K562 (cell line): ENCODE measurements around the gene LRMDA. TPM values are rescaled to one million over a fixed set of nuclear protein-coding genes. Genes with fewer than 3 reads are reported as not detected.
A peak's percentile ranks its signal among the peaks of the same experiment; 100 is the strongest.

ENCODE experiments used
- ATAC-seq: fragments of 200-7000 bp; cut with Tn5 transposase; 3 replicates; pipeline ENCODE4 v1.9.1; 2020; ENCODE audit warnings: moderate library complexity
- BruUV-seq: library from RNA; stranded (reverse); fragments of 400-500 nt; replicated peaks from 2 replicates; lab custom pipeline; 2021; lab: Mats Ljungman, UMichigan
- CTCF ChIA-PET: fragments of 300-600 bp; formaldehyde crosslinking; extraction: SDS; loops from one replicate; lab custom pipeline; 2021; ENCODE audit warnings: low intra/inter-chr PET ratio; lab: Yijun Ruan, JAX
- POLR2A ChIA-PET: fragments of 300-600, 350-650 bp; sonication (Branson Sonifier 250); formaldehyde crosslinking; extraction: SDS; loops from one replicate; lab custom pipeline; 2021; ENCODE audit warnings: antibody characterized with exemption, inconsistent platforms; lab: Yijun Ruan, JAX
- DNase-seq, 4 experiments: peaks; one replicate each; pipeline versions ENCODE4 v3.0.0 to v3.0.0-alpha.2; 2011 to 2018; ENCODE audit warnings: low spot score in 3 of 4, mixed read lengths in 3 of 4; ENCODE audit errors: extremely low read depth in 1 of 4
- FAIRE-seq: peaks from 2 replicates; lab custom pipeline; 2011; peaks lifted over from hg19 to GRCh38; lab: Jason Lieb, UNC
- H2AFZ ChIP-seq: 2 replicates; pipeline ENCODE4 v1.6.0; 2011; ENCODE audit warnings: low read depth, low read length, control low read depth, inconsistent platforms
- H3K27ac ChIP-seq: fragments of 200-600 bp; 3 replicates; pipeline ENCODE4 v1.8.0; 2011; ENCODE audit warnings: low read depth, mild to moderate bottlenecking, control low read depth, inconsistent platforms, low read length, moderate library complexity, mixed read lengths; ENCODE audit errors: extremely low read depth
- H3K27me3 ChIP-seq, 2 experiments: fragments of 300-600 bp in 1 of 2; 2 replicates in 1 of 2; 3 replicates in 1 of 2; pipeline versions ENCODE4 v1.6.0 to v1.8.0; 2011; ENCODE audit warnings: inconsistent platforms in 2 of 2, low read length in 2 of 2, mild to moderate bottlenecking in 1 of 2, mixed read lengths in 1 of 2, moderate library complexity in 1 of 2; ENCODE audit not compliant: control insufficient read depth in 2 of 2, insufficient read depth in 2 of 2
- H3K36me3 ChIP-seq: fragments of 300-600 bp; 3 replicates; pipeline ENCODE4 v1.8.0; 2011; ENCODE audit warnings: mild to moderate bottlenecking, low read length, inconsistent platforms; ENCODE audit not compliant: control insufficient read depth, insufficient read depth
- H3K4me1 ChIP-seq, 2 experiments: fragments of 200-600 bp in 1 of 2; replicated peaks in 1 of 2; 2 replicates in 1 of 2; 3 replicates in 1 of 2; pipeline versions ENCODE4 v1.5.1 to v1.8.0; 2011; ENCODE audit warnings: inconsistent platforms in 2 of 2, low read length in 2 of 2, mild to moderate bottlenecking in 1 of 2, mixed read lengths in 1 of 2, moderate library complexity in 1 of 2; ENCODE audit not compliant: control insufficient read depth in 2 of 2, insufficient read depth in 2 of 2
- H3K4me2 ChIP-seq: 2 replicates; pipeline ENCODE4 v1.6.1; 2011; ENCODE audit warnings: low read length, control low read depth, inconsistent platforms, mixed read lengths; ENCODE audit not compliant: insufficient read depth
- H3K4me3 ChIP-seq: fragments of 200-600 bp; sonication (generic), shearing (Covaris generic); 2 replicates; pipeline ENCODE4 v1.5.1; 2016; ENCODE audit warnings: control low read depth, inconsistent platforms
- H3K79me2 ChIP-seq: fragments of 200-600 bp; 3 replicates; pipeline ENCODE4 v1.8.0; 2011; ENCODE audit warnings: low read length, inconsistent platforms; ENCODE audit not compliant: control insufficient read depth, insufficient read depth
- H3K9ac ChIP-seq, 2 experiments: 2 replicates each; pipeline versions ENCODE4 v1.6.0 to v1.6.1; 2011; ENCODE audit warnings: low read depth in 2 of 2, low read length in 2 of 2, control low read depth in 1 of 2, inconsistent platforms in 1 of 2, mild to moderate bottlenecking in 1 of 2, mixed read lengths in 1 of 2; ENCODE audit not compliant: insufficient read depth in 1 of 2
- H3K9me1 ChIP-seq: one replicate; pipeline ENCODE4 v1.6.0; 2011; ENCODE audit warnings: inconsistent platforms, mild to moderate bottlenecking, low read length, moderate library complexity; ENCODE audit not compliant: control insufficient read depth, insufficient read depth
- H3K9me3 ChIP-seq: replicated peaks from 2 replicates; pipeline ENCODE4 v1.5.1; 2011; ENCODE audit warnings: low read depth, low read length, inconsistent platforms; ENCODE audit not compliant: control insufficient read depth, insufficient read depth
- H4K20me1 ChIP-seq: replicated peaks from 2 replicates; pipeline ENCODE4 v1.6.1; 2011; ENCODE audit warnings: low read length, inconsistent platforms, mixed read lengths; ENCODE audit not compliant: control insufficient read depth, insufficient read depth
- MTF1 ChIP-seq: fragments of 250-450 bp; sonication (Bioruptor Pico); IDR thresholded peaks from 2 replicates; pipeline ENCODE4 v1.9.0; 2021; ENCODE audit warnings: moderate library complexity, mild to moderate bottlenecking, inconsistent platforms, borderline replicate concordance
- WGBS: fragments of 100-300 bp; shearing (Covaris generic); methylation state at CpG from one replicate; pipeline ENCODE4 v1.1.6; 2016; ENCODE audit warnings: low coverage, mixed read lengths; ENCODE audit not compliant: insufficient coverage; ENCODE audit errors: missing lambda C conversion rate; 5-methylcytosine and 5-hydroxymethylcytosine counted together
- in situ Hi-C: fragments of 300-500 bp; cut with MboI; formaldehyde crosslinking; loops from 4 replicates; pipeline ENCODE4 v1.15.0; 2018; ENCODE audit warnings: inconsistent platforms, mixed read lengths
- intact Hi-C: fragments of 100-400 bp; cut with micrococcal nuclease; formaldehyde crosslinking; loops from 2 replicates; pipeline ENCODE4 v1.14.2; 2022
- polyA plus RNA-seq, 8 experiments: library from polyadenylated mRNA; depleted of rRNA in 4 of 8; stranded (reverse) in 5 of 8; unstranded in 3 of 8; fragments of >200 nt; fragmentation: Nextera tagmentation in 2 of 8; fragmentation: Illumina TruSeq in 1 of 8; extraction: Ambion mirVana in 2 of 8; extraction: Trizol in 1 of 8; gene quantifications; 2 replicates each; pipeline versions ENCODE4 v1.2.1 to v1.2.3, GENCODE V29; 2011 to 2014; ENCODE audit warnings: inconsistent platforms in 1 of 8, missing spikeins in 1 of 8
- total RNA-seq, 7 experiments: library from RNA; depleted of rRNA in 6 of 7; stranded (reverse); fragments of >200 nt in 6 of 7; fragmentation: Illumina TruSeq in 2 of 7; extraction: Trizol in 2 of 7; gene quantifications; 2 replicates each; pipeline versions ENCODE4 v1.2.1 to v1.2.3, GENCODE V29; 2011 to 2021; ENCODE audit warnings: low replicate concordance in 1 of 7
- TF ChIP-seq, protein P1 (sequence below): fragments of 250-450 bp; sonication (Bioruptor Pico); IDR thresholded peaks from 2 replicates; pipeline ENCODE4 v1.9.0; 2021; ENCODE audit warnings: mild to moderate bottlenecking
- TF ChIP-seq, protein P2 (sequence below): fragments of 450-650 bp; formaldehyde crosslinking; conservative IDR thresholded peaks from 2 replicates; pipeline ENCODE4 v1.4.0; 2022; ENCODE audit warnings: mild to moderate bottlenecking, missing genetic modification characterization

Gene LRMDA
- total and polyA plus RNA-seq, 9 of the 15 experiments (the other 6 are each of a cell fraction or from before 2014, with no cell fraction given): 0.25 TPM; not detected in 8

DNA sequence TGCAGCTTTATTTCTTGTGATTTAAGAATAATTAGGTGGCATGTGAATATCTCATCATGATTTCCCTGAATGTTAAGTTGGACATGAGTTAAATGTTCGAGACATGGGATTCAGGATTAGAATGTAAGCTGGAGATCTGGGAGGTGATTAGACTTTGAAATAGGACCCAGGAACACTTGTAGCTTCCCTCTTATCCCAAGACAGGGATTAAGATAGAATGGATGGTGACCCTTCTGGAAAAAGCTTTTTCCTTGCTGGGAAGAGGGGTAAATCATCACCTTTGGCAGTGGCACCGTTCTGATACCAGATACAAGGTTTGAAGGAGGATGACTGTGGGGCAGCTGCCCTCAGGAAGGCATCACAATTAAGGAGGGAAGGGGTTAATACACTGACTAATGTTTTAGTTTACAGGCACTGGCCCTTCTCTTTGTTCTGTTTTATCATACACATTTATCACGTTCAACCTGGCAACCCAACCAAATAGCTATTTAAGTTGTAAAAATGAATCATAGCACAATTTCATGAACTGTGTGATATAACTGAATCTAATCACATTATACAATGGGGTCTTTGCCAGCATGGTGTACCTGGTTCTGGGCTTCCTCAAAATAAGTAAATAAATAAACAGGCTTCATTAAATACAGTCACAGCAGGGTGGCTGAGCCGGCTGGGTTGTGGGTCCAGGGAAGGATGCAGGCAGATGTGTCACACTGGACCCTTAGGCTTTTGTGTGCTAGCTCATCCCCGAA, 212.7 kb downstream of the LRMDA start (continued):
- TF ChIP-seq, protein P1, sequence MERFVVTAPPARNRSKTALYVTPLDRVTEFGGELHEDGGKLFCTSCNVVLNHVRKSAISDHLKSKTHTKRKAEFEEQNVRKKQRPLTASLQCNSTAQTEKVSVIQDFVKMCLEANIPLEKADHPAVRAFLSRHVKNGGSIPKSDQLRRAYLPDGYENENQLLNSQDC: no peak
- TF ChIP-seq, all 486 proteins: peak for 0

DNA sequence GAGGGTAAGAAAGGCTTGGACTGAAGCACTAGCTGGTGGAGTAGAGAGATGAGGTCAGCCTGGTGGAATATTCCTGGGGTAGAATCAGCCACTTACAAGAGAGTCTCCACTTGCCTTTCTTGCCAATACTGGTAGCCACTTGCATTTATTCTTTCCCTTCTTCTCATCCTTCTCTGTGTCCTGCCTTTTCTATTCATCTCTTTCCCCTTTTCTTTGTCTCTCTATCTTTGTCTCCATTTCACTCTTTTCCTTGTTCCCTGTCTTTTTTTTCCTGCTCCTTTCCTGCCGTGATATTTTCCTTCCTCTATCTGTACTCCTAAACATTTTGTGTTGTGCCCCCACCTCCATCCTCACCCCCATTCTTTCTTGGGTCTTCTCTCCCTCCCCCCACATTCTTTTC, 214.3 kb downstream of the LRMDA start:
- CTCF ChIA-PET: no interaction called here
- Histone ChIP-seq H3K36me3 (no peaks in the 10 kb centered on the region), H4K20me1 (no peaks in the 10 kb centered on the region), H3K4me1 (no peaks in the 10 kb centered on the region), H3K9me1 (no peaks in the 10 kb centered on the region), H3K9me3 (no peaks in the 10 kb centered on the region), H3K9ac (no peak overlapping the region), H3K4me2 (no peak overlapping the region), H2AFZ (no peak overlapping the region), H3K27me3 (no peaks in the 10 kb centered on the region), H3K27ac (no peak overlapping the region), H3K79me2 (no peaks in the 10 kb centered on the region), H3K4me3 (no peak overlapping the region)
- in situ Hi-C loops (no loop called here), intact Hi-C loops (no loop called here)
- TF ChIP-seq MTF1: no peak
- TF ChIP-seq, protein P2, sequence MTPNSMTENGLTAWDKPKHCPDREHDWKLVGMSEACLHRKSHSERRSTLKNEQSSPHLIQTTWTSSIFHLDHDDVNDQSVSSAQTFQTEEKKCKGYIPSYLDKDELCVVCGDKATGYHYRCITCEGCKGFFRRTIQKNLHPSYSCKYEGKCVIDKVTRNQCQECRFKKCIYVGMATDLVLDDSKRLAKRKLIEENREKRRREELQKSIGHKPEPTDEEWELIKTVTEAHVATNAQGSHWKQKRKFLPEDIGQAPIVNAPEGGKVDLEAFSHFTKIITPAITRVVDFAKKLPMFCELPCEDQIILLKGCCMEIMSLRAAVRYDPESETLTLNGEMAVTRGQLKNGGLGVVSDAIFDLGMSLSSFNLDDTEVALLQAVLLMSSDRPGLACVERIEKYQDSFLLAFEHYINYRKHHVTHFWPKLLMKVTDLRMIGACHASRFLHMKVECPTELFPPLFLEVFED (CRISPR knock-in tag): 0 out of 2 replicates have a peak, but pooled peaks have one; percentile 28
- no TSS peak for BruUV-seq
- POLR2A ChIA-PET: no interaction called here
- DNase-seq (no peak), FAIRE-seq (no peak), ATAC-seq (no peak)
- 0% methylated on average over 1 of the region's 1 CpG for WGBS
